ENCODE data around the gene RAVER1. TPM values are rescaled to one million over a fixed set of nuclear protein-coding genes. Genes with fewer than 3 reads are reported as not detected.

RAVER1 gene
- total RNA-seq, 1 experiment from 2014 or later: 62.4 TPM

DNA sequence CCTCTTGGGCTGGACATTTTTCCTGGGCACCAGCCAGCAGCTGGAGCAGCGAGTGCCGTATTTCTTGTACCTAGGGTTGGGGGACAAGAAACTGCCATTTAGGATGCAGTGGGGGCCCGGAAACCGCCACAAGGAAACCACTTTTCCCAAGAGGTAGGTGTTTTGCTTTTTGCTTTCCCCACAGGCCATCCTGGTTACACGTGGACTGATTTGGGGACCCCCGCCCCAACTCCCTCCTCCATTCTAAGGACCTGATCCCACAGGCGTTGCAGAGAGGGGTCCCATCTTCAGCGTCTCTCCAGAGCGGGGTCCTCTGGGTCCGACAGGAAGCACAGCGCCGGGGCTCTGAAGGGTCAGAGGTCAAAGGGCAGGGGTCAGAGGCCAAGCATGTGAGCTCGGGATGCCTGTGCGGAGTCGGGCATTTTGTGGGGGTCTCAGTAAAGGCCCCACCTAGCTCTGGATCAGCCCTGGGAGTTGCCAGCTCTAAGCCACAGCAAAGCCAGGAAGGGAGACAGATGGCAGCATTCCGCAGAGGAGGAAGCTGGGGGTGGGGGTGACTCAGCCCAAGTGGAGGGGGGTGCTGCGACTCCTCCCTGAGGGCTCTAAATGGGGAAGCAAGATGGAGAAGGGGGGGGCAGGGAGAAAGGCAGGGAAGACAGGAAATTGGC is 28.1 kb downstream of the RAVER1 start:
- no peaks in the 10 kb centered on the region for H3K9me2 ChIP-seq (replicated peaks; ENCODE audit: low read length)
- no peaks in the 10 kb centered on the region; the same call in 1 of the 2 replicates for H3K36me3 ChIP-seq (ENCODE audit: low read depth, low read length)
- peaks cover 8% of the 10 kb centered on the region for H3K4me1 ChIP-seq (ENCODE audit: insufficient read depth, low read length)
- ATAC-seq (no peak), DNase-seq (no peak)
- H3K9me3 ChIP-seq (ENCODE audit: low read length): no peaks in the 10 kb centered on the region
- no peaks in the 10 kb centered on the region for H3K27me3 ChIP-seq (ENCODE audit: low read length)
- POLR2A ChIA-PET (ENCODE audit: unreplicated experiment): no interaction called here
- CTCF ChIA-PET: no interaction called here
- H3K4me2 ChIP-seq (ENCODE audit: low read length): no peak overlapping the region
- H3K79me2 ChIP-seq (ENCODE audit: low read length): no peaks in the 10 kb centered on the region
- no peak for TF ChIP-seq EZH2 (IDR thresholded peaks at IDR 0.05; ENCODE audit: low read length, unreplicated experiment)
- TF ChIP-seq, protein P1, sequence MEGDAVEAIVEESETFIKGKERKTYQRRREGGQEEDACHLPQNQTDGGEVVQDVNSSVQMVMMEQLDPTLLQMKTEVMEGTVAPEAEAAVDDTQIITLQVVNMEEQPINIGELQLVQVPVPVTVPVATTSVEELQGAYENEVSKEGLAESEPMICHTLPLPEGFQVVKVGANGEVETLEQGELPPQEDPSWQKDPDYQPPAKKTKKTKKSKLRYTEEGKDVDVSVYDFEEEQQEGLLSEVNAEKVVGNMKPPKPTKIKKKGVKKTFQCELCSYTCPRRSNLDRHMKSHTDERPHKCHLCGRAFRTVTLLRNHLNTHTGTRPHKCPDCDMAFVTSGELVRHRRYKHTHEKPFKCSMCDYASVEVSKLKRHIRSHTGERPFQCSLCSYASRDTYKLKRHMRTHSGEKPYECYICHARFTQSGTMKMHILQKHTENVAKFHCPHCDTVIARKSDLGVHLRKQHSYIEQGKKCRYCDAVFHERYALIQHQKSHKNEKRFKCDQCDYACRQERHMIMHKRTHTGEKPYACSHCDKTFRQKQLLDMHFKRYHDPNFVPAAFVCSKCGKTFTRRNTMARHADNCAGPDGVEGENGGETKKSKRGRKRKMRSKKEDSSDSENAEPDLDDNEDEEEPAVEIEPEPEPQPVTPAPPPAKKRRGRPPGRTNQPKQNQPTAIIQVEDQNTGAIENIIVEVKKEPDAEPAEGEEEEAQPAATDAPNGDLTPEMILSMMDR (conservative IDR thresholded peaks at IDR 0.05; ENCODE audit: low read depth, low read length): no peak
- TF ChIP-seq EZH2phosphoT487 (IDR thresholded peaks at IDR 0.05; ENCODE audit: borderline replicate concordance, low read length): no peak
- H3F3A ChIP-seq (ENCODE audit: low read length, unreplicated experiment): no peaks in the 10 kb centered on the region
- no peak overlapping the region for H3K27ac ChIP-seq (ENCODE audit: low read length)
- no peak overlapping the region for H2AFZ ChIP-seq (ENCODE audit: low read length)
- BruUV-seq (replicated peaks): no TSS peak
- intact Hi-C loops (cut with micrococcal nuclease): no loop called here
- H4K20me1 ChIP-seq (ENCODE audit: low read length): no peaks in the 10 kb centered on the region
- H3K9ac ChIP-seq (ENCODE audit: low read length): no peak overlapping the region
- H3K4me3 ChIP-seq (ENCODE audit: low read length): no peak overlapping the region

GRCh38 chr19:10299545-10300458 is 33.5 kb downstream of the RAVER1 start:
- Histone ChIP-seq H3K27ac (ENCODE audit: low read length) (no peak overlapping the region), H3K9me3 (ENCODE audit: low read length) (no peaks in the 10 kb centered on the region), H4K20me1 (ENCODE audit: low read length) (no peaks in the 10 kb centered on the region), H3F3A (ENCODE audit: low read length, unreplicated experiment) (no peaks in the 10 kb centered on the region), H3K4me1 (ENCODE audit: insufficient read depth, low read length) (peaks cover 8% of the 10 kb centered on the region), H3K27me3 (ENCODE audit: low read length) (no peaks in the 10 kb centered on the region), H3K9me2 (replicated peaks; ENCODE audit: low read length) (no peaks in the 10 kb centered on the region), H3K4me3 (ENCODE audit: low read length) (no peak overlapping the region), H2AFZ (ENCODE audit: low read length) (no peak overlapping the region), H3K79me2 (ENCODE audit: low read length) (no peaks in the 10 kb centered on the region), H3K4me2 (ENCODE audit: low read length) (no peak overlapping the region), H3K9ac (ENCODE audit: low read length) (no peak overlapping the region), H3K36me3 (ENCODE audit: low read depth, low read length) (no peaks in the 10 kb centered on the region)
- no peak for DNase-seq
- TF ChIP-seq, protein P1 (conservative IDR thresholded peaks at IDR 0.05; ENCODE audit: low read depth, low read length): no peak
- no peak for TF ChIP-seq EZH2 (IDR thresholded peaks at IDR 0.05; ENCODE audit: low read length, unreplicated experiment)
- no peak for TF ChIP-seq EZH2phosphoT487 (IDR thresholded peaks at IDR 0.05; ENCODE audit: borderline replicate concordance, low read length)
- no peak for ATAC-seq
- no TSS peak for BruUV-seq (replicated peaks)
- intact Hi-C loops (cut with micrococcal nuclease): no loop called here
- ChIA-PET CTCF (no interaction called here), POLR2A (ENCODE audit: unreplicated experiment) (interaction anchor here (0.6 kb wide), 1 partner anchor 82 kb away, joined by 4 read pairs; no protein-coding TSS in a partner anchor)
